Measurements from ENCODE around the gene PIP5K1C.

The PIP5K1C gene

GRCh38 chr19:3678188-3678587, 22.1 kb downstream of the PIP5K1C start:
- Histone ChIP-seq H3K9me2 (replicated peaks; ENCODE audit: insufficient read depth, low read length) (no peaks in the 10 kb centered on the region), H3K27me3 (ENCODE audit: low read length) (no peaks in the 10 kb centered on the region), H3K4me2 (ENCODE audit: low read depth, low read length, poor library complexity, severe bottlenecking) (no peak overlapping the region), H3K27ac (ENCODE audit: low read depth, low read length) (no peak overlapping the region), H3F3A (ENCODE audit: insufficient read depth) (no peaks in the 10 kb centered on the region), H3K9me3 (ENCODE audit: insufficient read depth, low read length) (no peaks in the 10 kb centered on the region), H4K20me1 (ENCODE audit: low read depth, low read length) (no peaks in the 10 kb centered on the region), H3K36me3 (ENCODE audit: low read length) (no peaks in the 10 kb centered on the region), H3K4me3 (ENCODE audit: insufficient read depth, low read length, poor library complexity, severe bottlenecking) (no peak overlapping the region), H3K9ac (ENCODE audit: low read length) (no peak overlapping the region), H3K79me2 (ENCODE audit: insufficient read depth, low read length) (no peaks in the 10 kb centered on the region), H2AFZ (ENCODE audit: low read depth, low read length, severe bottlenecking) (no peak overlapping the region)
- TF ChIP-seq CTCF (IDR thresholded peaks at IDR 0.05; ENCODE audit: insufficient read depth, low read length, poor library complexity, severe bottlenecking) (no peak), EZH2phosphoT487 (conservative IDR thresholded peaks at IDR 0.05; ENCODE audit: low read length) (no peak)

GRCh38 chr19:3674784-3675543, 25.3 kb downstream of the PIP5K1C start:
- no peak for TF ChIP-seq CTCF (IDR thresholded peaks at IDR 0.05; ENCODE audit: insufficient read depth, low read length, poor library complexity, severe bottlenecking)
- TF ChIP-seq EZH2phosphoT487 (conservative IDR thresholded peaks at IDR 0.05; ENCODE audit: low read length), result no peak
- H3K9me3 ChIP-seq (ENCODE audit: insufficient read depth, low read length), result no peaks in the 10 kb centered on the region
- H3K36me3 ChIP-seq (ENCODE audit: low read length), result no peaks in the 10 kb centered on the region
- H3K4me2 ChIP-seq (ENCODE audit: low read depth, low read length, poor library complexity, severe bottlenecking), result no peak overlapping the region
- no peak overlapping the region for H2AFZ ChIP-seq (ENCODE audit: low read depth, low read length, severe bottlenecking)
- H3K9ac ChIP-seq (ENCODE audit: low read length), result no peak overlapping the region
- H3K4me3 ChIP-seq (ENCODE audit: insufficient read depth, low read length, poor library complexity, severe bottlenecking), result no peak overlapping the region
- H4K20me1 ChIP-seq (ENCODE audit: low read depth, low read length), result no peaks in the 10 kb centered on the region
- no peaks in the 10 kb centered on the region for H3F3A ChIP-seq (ENCODE audit: insufficient read depth)
- no peaks in the 10 kb centered on the region for H3K9me2 ChIP-seq (replicated peaks; ENCODE audit: insufficient read depth, low read length)
- no peak overlapping the region for H3K27ac ChIP-seq (ENCODE audit: low read depth, low read length)
- H3K27me3 ChIP-seq (ENCODE audit: low read length), result no peaks in the 10 kb centered on the region
- H3K79me2 ChIP-seq (ENCODE audit: insufficient read depth, low read length), result no peaks in the 10 kb centered on the region

GRCh38 chr19:3673506-3674439, 26.5 kb downstream of the PIP5K1C start:
- no peak for TF ChIP-seq CTCF (IDR thresholded peaks at IDR 0.05; ENCODE audit: insufficient read depth, low read length, poor library complexity, severe bottlenecking)
- TF ChIP-seq EZH2phosphoT487 (conservative IDR thresholded peaks at IDR 0.05; ENCODE audit: low read length), result no peak
- no peaks in the 10 kb centered on the region for H4K20me1 ChIP-seq (ENCODE audit: low read depth, low read length)

More at GRCh38 chr19:3673506-3674439, 26.5 kb downstream of the PIP5K1C start:
- Histone ChIP-seq H3K9me3 (ENCODE audit: insufficient read depth, low read length) (no peaks in the 10 kb centered on the region), H3K79me2 (ENCODE audit: insufficient read depth, low read length) (no peaks in the 10 kb centered on the region), H3F3A (ENCODE audit: insufficient read depth) (no peaks in the 10 kb centered on the region), H3K4me3 (ENCODE audit: insufficient read depth, low read length, poor library complexity, severe bottlenecking) (no peak overlapping the region), H3K9ac (ENCODE audit: low read length) (no peak overlapping the region), H2AFZ (ENCODE audit: low read depth, low read length, severe bottlenecking) (no peak overlapping the region), H3K9me2 (replicated peaks; ENCODE audit: insufficient read depth, low read length) (no peaks in the 10 kb centered on the region), H3K36me3 (ENCODE audit: low read length) (no peaks in the 10 kb centered on the region), H3K27ac (ENCODE audit: low read depth, low read length) (no peak overlapping the region), H3K27me3 (ENCODE audit: low read length) (no peaks in the 10 kb centered on the region), H3K4me2 (ENCODE audit: low read depth, low read length, poor library complexity, severe bottlenecking) (no peak overlapping the region)
